IMR-90 (cell line): ENCODE measurements around the gene OR4D9. TPM values are rescaled to one million over a fixed set of nuclear protein-coding genes. Genes with fewer than 3 reads are reported as not detected.

ENCODE experiments used
- ATAC-seq: fragments of 200-7000 bp; cut with Tn5 transposase; 2 replicates; pipeline ENCODE4 v1.9.1; 2020; ENCODE audit warnings: low read depth, mild to moderate bottlenecking, moderate library complexity
- BruUV-seq: library from RNA; stranded (reverse); fragments of 400-500 nt; replicated peaks from 2 replicates; lab custom pipeline; 2021; lab: Mats Ljungman, UMichigan
- CTCF ChIA-PET: fragments of 300-600 bp; formaldehyde crosslinking; extraction: SDS; loops from one replicate; lab custom pipeline; 2021; ENCODE audit warnings: antibody characterized with exemption; lab: Yijun Ruan, JAX
- POLR2A ChIA-PET: fragments of 300-600 bp; sonication (Branson Sonifier 250); formaldehyde crosslinking; loops from one replicate; lab custom pipeline; 2022; ENCODE audit warnings: antibody characterized with exemption; ENCODE audit not compliant: unreplicated experiment; lab: Charles Lee
- DNase-seq: peaks from one replicate; pipeline ENCODE4 v3.0.0; 2013
- H2AFZ ChIP-seq: replicated peaks from 2 replicates; pipeline ENCODE3; 2013; ENCODE audit warnings: low read length, mild to moderate bottlenecking; ENCODE audit not compliant: poor library complexity
- H2AK5ac ChIP-seq: 2 replicates; pipeline ENCODE4 v1.6.1; 2013; ENCODE audit warnings: low read depth, low read length, inconsistent platforms
- H2AK9ac ChIP-seq: replicated peaks from 2 replicates; pipeline ENCODE3; 2013; ENCODE audit warnings: mild to moderate bottlenecking, low read depth, low read length, moderate library complexity; ENCODE audit not compliant: poor library complexity
- H2BK120ac ChIP-seq: 2 replicates; pipeline ENCODE4 v1.6.1; 2013; ENCODE audit warnings: low read depth, low read length, inconsistent platforms
- H2BK15ac ChIP-seq: 3 replicates; pipeline ENCODE4 v1.6.1; 2013; ENCODE audit warnings: low read depth, low read length, inconsistent platforms
- H2BK20ac ChIP-seq: 2 replicates; pipeline ENCODE4 v1.6.1; 2013; ENCODE audit warnings: low read depth, mild to moderate bottlenecking, inconsistent platforms, low read length, moderate library complexity
- H2BK5ac ChIP-seq: 2 replicates; pipeline ENCODE4 v1.6.1; 2013; ENCODE audit warnings: mild to moderate bottlenecking, low read depth, low read length, inconsistent platforms; ENCODE audit not compliant: poor library complexity, severe bottlenecking
- H3K14ac ChIP-seq: replicated peaks from 2 replicates; pipeline ENCODE4 v1.6.1; 2013; ENCODE audit warnings: low read depth, low read length, inconsistent platforms
- H3K18ac ChIP-seq: 2 replicates; pipeline ENCODE4 v1.6.1; 2013; ENCODE audit warnings: low read depth, low read length, control low read depth
- H3K23ac ChIP-seq: 2 replicates; pipeline ENCODE4 v1.6.1; 2013; ENCODE audit warnings: low read depth, low read length, inconsistent platforms
- H3K27ac ChIP-seq: 2 replicates; pipeline ENCODE4 v1.5.1; 2013; ENCODE audit warnings: mild to moderate bottlenecking, control low read depth, low read length; ENCODE audit not compliant: insufficient read depth
- H3K27me3 ChIP-seq: 2 replicates; pipeline ENCODE4 v1.6.1; 2013; ENCODE audit warnings: low read length; ENCODE audit not compliant: control insufficient read depth, insufficient read depth
- H3K36me3 ChIP-seq: 2 replicates; pipeline ENCODE4 v1.6.1; 2013; ENCODE audit warnings: low read length, mixed read lengths; ENCODE audit not compliant: control insufficient read depth, insufficient read depth
- H3K4ac ChIP-seq: 2 replicates; pipeline ENCODE4 v1.6.1; 2013; ENCODE audit warnings: low read depth, low read length, inconsistent platforms
- H3K4me1 ChIP-seq: 2 replicates; pipeline ENCODE4 v1.6.1; 2013; ENCODE audit warnings: low read length, mixed read lengths; ENCODE audit not compliant: control insufficient read depth, insufficient read depth
- H3K4me2 ChIP-seq: 2 replicates; pipeline ENCODE4 v1.6.1; 2013; ENCODE audit warnings: low read depth, mild to moderate bottlenecking, control low read depth, low read length, moderate library complexity
- H3K4me3 ChIP-seq: 2 replicates; pipeline ENCODE4 v1.5.1; 2013; ENCODE audit warnings: low read depth, mild to moderate bottlenecking, control low read depth, low read length, moderate library complexity; ENCODE audit not compliant: insufficient read depth
- H3K56ac ChIP-seq: 2 replicates; pipeline ENCODE4 v1.6.1; 2013; ENCODE audit warnings: low read length, inconsistent platforms; ENCODE audit not compliant: insufficient read depth; ENCODE audit errors: extremely low read depth
- H3K79me1 ChIP-seq, 2 experiments: 2 replicates each; pipeline ENCODE4 v1.6.1; 2013; ENCODE audit warnings: low read length in 2 of 2, inconsistent platforms in 1 of 2, low read depth in 1 of 2
- H3K9ac ChIP-seq: 2 replicates; pipeline ENCODE4 v1.6.1; 2013; ENCODE audit warnings: low read depth, low read length, control low read depth
- H3K9me1 ChIP-seq: 2 replicates; pipeline ENCODE4 v1.6.1; 2013; ENCODE audit warnings: low read length, inconsistent platforms; ENCODE audit not compliant: insufficient read depth
- H3K9me3 ChIP-seq: 2 replicates; pipeline ENCODE4 v1.6.1; 2013; ENCODE audit warnings: low read length; ENCODE audit not compliant: control insufficient read depth, insufficient read depth
- H4K20me1 ChIP-seq: 2 replicates; pipeline ENCODE4 v1.6.1; 2013; ENCODE audit warnings: low read length, inconsistent platforms; ENCODE audit not compliant: insufficient read depth
- H4K5ac ChIP-seq: 2 replicates; pipeline ENCODE4 v1.6.1; 2013; ENCODE audit warnings: mild to moderate bottlenecking, low read depth, low read length, control low read depth
- H4K8ac ChIP-seq, 2 experiments: 2 replicates each; pipeline ENCODE4 v1.6.1; 2013; ENCODE audit warnings: low read depth in 2 of 2, low read length in 2 of 2, control low read depth in 1 of 2, inconsistent platforms in 1 of 2
- H4K91ac ChIP-seq: 2 replicates; pipeline ENCODE4 v1.6.1; 2013; ENCODE audit warnings: low read depth, low read length, inconsistent platforms; ENCODE audit not compliant: insufficient read depth
- BHLHE40 ChIP-seq: fragments of 150-350 bp; IDR thresholded peaks from 2 replicates; pipeline ENCODE4 v1.6.1; 2016; ENCODE audit warnings: mild to moderate bottlenecking, low read depth, low read length
- CEBPB ChIP-seq: IDR thresholded peaks from 2 replicates; pipeline ENCODE4 v1.6.1; 2012; ENCODE audit warnings: low read depth, low read length, improper control_type of control experiment
- CHD1 ChIP-seq: IDR thresholded peaks from 2 replicates; pipeline ENCODE4 v1.6.1; 2012; ENCODE audit warnings: low read depth, low read length, improper control_type of control experiment
- CTCF ChIP-seq: conservative IDR thresholded peaks from 2 replicates; pipeline ENCODE4 v1.5.1; 2012; ENCODE audit warnings: mild to moderate bottlenecking, low read depth, low read length, improper control_type of control experiment
- MAFK ChIP-seq: IDR thresholded peaks from 2 replicates; pipeline ENCODE4 v1.6.1; 2012; ENCODE audit warnings: low read depth, low read length, improper control_type of control experiment
- MAZ ChIP-seq: IDR thresholded peaks from 2 replicates; pipeline ENCODE4 v1.6.1; 2012; ENCODE audit warnings: low read depth, mild to moderate bottlenecking, low read length, improper control_type of control experiment, moderate library complexity, borderline replicate concordance
- MXI1 ChIP-seq: IDR thresholded peaks from 2 replicates; pipeline ENCODE4 v1.6.1; 2012; ENCODE audit warnings: low read depth, mild to moderate bottlenecking, low read length, moderate library complexity, borderline replicate concordance
- NFE2L2 ChIP-seq: fragments of 150-350 bp; IDR thresholded peaks from 2 replicates; pipeline ENCODE4 v1.6.1; 2016; ENCODE audit warnings: low read depth, mild to moderate bottlenecking, low read length
- POLR2A ChIP-seq: IDR thresholded peaks from 2 replicates; pipeline ENCODE4 v1.6.1; 2012; ENCODE audit warnings: mild to moderate bottlenecking, low read depth, low read length
- RAD21 ChIP-seq: IDR thresholded peaks from 2 replicates; pipeline ENCODE4 v1.6.1; 2012; ENCODE audit warnings: low read length, improper control_type of control experiment
- RCOR1 ChIP-seq: IDR thresholded peaks from 2 replicates; pipeline ENCODE4 v1.6.1; 2012; ENCODE audit warnings: mild to moderate bottlenecking, low read length, improper control_type of control experiment; ENCODE audit not compliant: insufficient replicate concordance
- RFX5 ChIP-seq: IDR thresholded peaks from 2 replicates; pipeline ENCODE4 v1.8.0; 2012; ENCODE audit warnings: low read depth, mild to moderate bottlenecking, low read length, moderate library complexity
- SMC3 ChIP-seq: fragments of 150-350 bp; IDR thresholded peaks from 2 replicates; pipeline ENCODE4 v1.6.1; 2016; ENCODE audit warnings: low read depth, mild to moderate bottlenecking, antibody characterized with exemption, low read length, moderate library complexity
- USF2 ChIP-seq: fragments of 150-350 bp; IDR thresholded peaks from 2 replicates; pipeline ENCODE4 v1.6.1; 2017; ENCODE audit warnings: mild to moderate bottlenecking, antibody characterized with exemption, low read length, low read depth
- dilution Hi-C: fragments of 300-500 bp; cut with HindIII; formaldehyde crosslinking; loops from one replicate; pipeline ENCODE4 v1.14.3; 2018; ENCODE audit warnings: low sequenced_read_pairs; ENCODE audit not compliant: unreplicated experiment
- in situ Hi-C: fragments of 300-500 bp; cut with MboI; formaldehyde crosslinking; loops from 3 replicates; pipeline ENCODE4 v1.14.3; 2019; ENCODE audit warnings: low sequenced_read_pairs, inconsistent platforms, mixed read lengths
- intact Hi-C: fragments of 100-400 bp; cut with micrococcal nuclease; formaldehyde crosslinking; loops from 2 replicates; pipeline ENCODE4 v1.10.0; 2022
- polyA plus RNA-seq, 3 experiments: library from polyadenylated mRNA; depleted of rRNA; stranded (reverse); fragments of >200 nt; gene quantifications; 2 replicates each; pipeline ENCODE4 v1.2.3, GENCODE V29; 2012; ENCODE audit warnings: low replicate concordance in 1 of 3
- total RNA-seq: library from RNA; depleted of rRNA; stranded (reverse); fragments of >200 nt; gene quantifications from 2 replicates; pipeline ENCODE4 v1.2.3, GENCODE V29; 2012
- TF ChIP-seq, protein P1 (sequence below): fragments of 150-350 bp; IDR thresholded peaks from 2 replicates; pipeline ENCODE4 v1.6.1; 2016; ENCODE audit warnings: low read depth, mild to moderate bottlenecking, low read length, moderate library complexity, borderline replicate concordance

Gene OR4D9
- total and polyA plus RNA-seq, 2 of the 4 experiments (the other 2 are of a cell fraction): not detected

GRCh38 chr11:59479906-59480305, 31.4 kb upstream of the OR4D9 start:
- in situ Hi-C loops: no loop called here
- Histone ChIP-seq H2BK120ac (no peak overlapping the region), H2AFZ (no peak overlapping the region), H3K9me1 (no peaks in the 10 kb centered on the region), H4K91ac (no peak overlapping the region), H4K5ac (no peak overlapping the region), H3K36me3 (no peaks in the 10 kb centered on the region), H3K4me3 (no peak overlapping the region), H3K27me3 (no peaks in the 10 kb centered on the region), H3K9me3 (no peaks in the 10 kb centered on the region), H3K18ac (no peak overlapping the region), H3K56ac (no peak overlapping the region), H3K4me1 (no peaks in the 10 kb centered on the region), H2AK9ac (no peak overlapping the region), H2BK15ac (no peak overlapping the region), H3K23ac (no peak overlapping the region), H2BK5ac (no peak overlapping the region), H3K27ac (no peak overlapping the region), H3K4ac (no peak overlapping the region), H2BK20ac (no peak overlapping the region), H3K9ac (no peak overlapping the region), H3K14ac (no peak overlapping the region), H4K20me1 (no peaks in the 10 kb centered on the region), H3K79me1 (no peaks in the 10 kb centered on the region), H2AK5ac (no peak overlapping the region), H4K8ac (no peak overlapping the region), H3K4me2 (no peak overlapping the region)
- intact Hi-C loops: no loop called here
- TF ChIP-seq BHLHE40 (no peak), MXI1 (no peak), RFX5 (no peak), USF2 (no peak), RAD21 (no peak), NFE2L2 (no peak), POLR2A (no peak), CHD1 (no peak), CTCF (no peak), RCOR1 (no peak), SMC3 (no peak), CEBPB (no peak), MAZ (no peak), MAFK (no peak)
- TF ChIP-seq, protein P1, sequence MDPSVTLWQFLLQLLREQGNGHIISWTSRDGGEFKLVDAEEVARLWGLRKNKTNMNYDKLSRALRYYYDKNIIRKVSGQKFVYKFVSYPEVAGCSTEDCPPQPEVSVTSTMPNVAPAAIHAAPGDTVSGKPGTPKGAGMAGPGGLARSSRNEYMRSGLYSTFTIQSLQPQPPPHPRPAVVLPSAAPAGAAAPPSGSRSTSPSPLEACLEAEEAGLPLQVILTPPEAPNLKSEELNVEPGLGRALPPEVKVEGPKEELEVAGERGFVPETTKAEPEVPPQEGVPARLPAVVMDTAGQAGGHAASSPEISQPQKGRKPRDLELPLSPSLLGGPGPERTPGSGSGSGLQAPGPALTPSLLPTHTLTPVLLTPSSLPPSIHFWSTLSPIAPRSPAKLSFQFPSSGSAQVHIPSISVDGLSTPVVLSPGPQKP: no peak
- BruUV-seq: no TSS peak
- no peak for DNase-seq
- ChIA-PET CTCF (no interaction called here), POLR2A (no interaction called here)
- no peak for ATAC-seq
- dilution Hi-C loops: no loop called here
